GM18861 (cell line): Measurements from ENCODE around the gene TAS1R1.
"Not testable (repeated sequence)": the region's sequence is repeated elsewhere in the genome, so short reads cannot be mapped to it uniquely, and the experiment has no call there.

Source experiments
- ATAC-seq: cut with Tn5 transposase; IDR thresholded peaks from one replicate; pipeline ENCODE4 v1.9.1; 2021; ENCODE audit not compliant: unreplicated experiment

Gene TAS1R1

GRCh38 chr1:6519935-6520671 lies 35.0 kb upstream of the TAS1R1 start:
- ATAC-seq = no peak

DNA sequence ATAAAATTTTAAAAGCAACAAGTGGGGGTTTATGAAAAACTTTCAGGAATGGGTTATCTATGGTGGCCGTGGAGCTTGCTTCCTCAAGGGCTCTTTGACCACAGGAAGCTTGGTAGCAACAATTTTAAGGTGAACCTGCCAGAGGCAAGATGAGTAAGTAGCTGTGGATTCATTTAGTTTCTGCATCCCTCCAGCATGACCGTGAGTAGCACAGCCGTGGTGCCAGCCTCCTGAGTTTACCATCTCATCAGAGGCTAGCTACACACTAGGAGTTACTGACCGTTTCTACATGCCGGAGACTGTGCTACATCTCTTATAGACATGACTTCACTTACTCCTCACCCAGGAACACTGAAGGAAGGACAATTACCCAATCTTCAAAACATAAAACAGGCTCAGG lies 33.6 kb upstream of the TAS1R1 start:
- no peak for ATAC-seq

GRCh38 chr1:6523566-6523965 lies 31.5 kb upstream of the TAS1R1 start:
- no peak for ATAC-seq

DNA sequence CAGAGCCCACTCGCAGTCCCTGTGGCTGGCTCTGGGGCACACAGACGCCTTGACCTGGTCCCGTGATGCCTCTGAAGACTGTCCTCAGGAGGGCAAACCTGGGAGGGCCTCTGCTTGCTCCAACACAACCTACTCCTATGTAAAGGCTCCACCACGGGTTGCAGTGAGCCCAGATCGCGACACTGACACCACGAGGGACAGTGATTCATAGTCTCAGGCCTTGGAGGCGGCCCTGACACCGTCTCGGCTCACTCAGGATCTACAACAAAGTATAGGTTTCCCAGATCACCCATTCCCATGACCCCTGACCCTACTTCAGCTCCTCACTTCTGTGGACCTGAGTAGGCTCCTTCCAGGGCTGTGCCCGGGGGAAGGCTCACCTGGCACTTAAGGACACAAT lies 28.8 kb upstream of the TAS1R1 start:
- no peak for ATAC-seq

DNA sequence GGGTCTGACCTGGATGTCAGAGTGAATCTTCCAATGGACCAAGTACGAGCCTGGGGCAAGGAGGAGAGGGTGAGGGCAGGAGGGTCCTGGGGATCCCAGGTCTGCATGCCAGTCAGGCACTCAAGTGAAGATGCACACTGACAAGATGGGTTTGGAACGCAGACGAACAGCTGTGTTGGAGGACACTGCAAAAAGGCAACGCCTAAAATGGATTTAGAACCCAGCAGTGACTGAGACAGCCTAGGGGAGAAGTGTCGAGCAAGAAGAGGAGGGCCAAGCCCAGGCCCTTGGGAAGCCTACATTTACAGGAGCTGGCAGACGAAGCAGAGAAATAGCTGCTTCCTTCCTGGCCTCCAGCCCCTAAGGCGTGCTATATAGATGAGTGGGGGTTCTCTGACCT lies 26.6 kb upstream of the TAS1R1 start:
- ATAC-seq = no peak

- no peak for ATAC-seq
These were observed 24.5 kb upstream of the TAS1R1 start for GRCh38 chr1:6530504-6531160.

DNA sequence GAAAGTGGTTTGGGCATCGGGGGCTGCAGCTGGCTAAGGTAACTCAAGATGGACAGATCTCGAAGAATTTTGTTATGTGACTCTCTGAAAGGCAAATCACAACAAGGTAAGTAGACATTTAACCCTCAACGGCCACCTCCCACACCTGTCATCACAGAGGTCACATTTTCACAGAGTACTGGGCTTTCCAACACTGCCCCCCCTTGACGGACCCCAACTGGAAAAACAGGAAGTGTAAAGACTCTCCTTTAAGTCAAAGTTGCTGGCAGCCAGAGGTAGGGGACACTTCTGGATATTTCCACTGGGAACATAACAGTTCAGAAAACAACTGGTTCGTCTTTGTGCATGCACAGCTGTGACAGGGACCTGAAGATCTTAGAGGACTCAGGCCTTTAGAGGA lies 23.1 kb upstream of the TAS1R1 start:
- no peak for ATAC-seq

- no peak for ATAC-seq
These were observed 20.8 kb upstream of the TAS1R1 start for GRCh38 chr1:6534248-6534822.

- ATAC-seq = no peak
These were observed 19.9 kb upstream of the TAS1R1 start for GRCh38 chr1:6535214-6535613.

GRCh38 chr1:6536291-6536690 lies 18.8 kb upstream of the TAS1R1 start:
- ATAC-seq = no peak

- no peak for ATAC-seq
These were observed 16.2 kb upstream of the TAS1R1 start for GRCh38 chr1:6538956-6539355.

GRCh38 chr1:6544831-6545230 lies 10.3 kb upstream of the TAS1R1 start:
- no peak for ATAC-seq

DNA sequence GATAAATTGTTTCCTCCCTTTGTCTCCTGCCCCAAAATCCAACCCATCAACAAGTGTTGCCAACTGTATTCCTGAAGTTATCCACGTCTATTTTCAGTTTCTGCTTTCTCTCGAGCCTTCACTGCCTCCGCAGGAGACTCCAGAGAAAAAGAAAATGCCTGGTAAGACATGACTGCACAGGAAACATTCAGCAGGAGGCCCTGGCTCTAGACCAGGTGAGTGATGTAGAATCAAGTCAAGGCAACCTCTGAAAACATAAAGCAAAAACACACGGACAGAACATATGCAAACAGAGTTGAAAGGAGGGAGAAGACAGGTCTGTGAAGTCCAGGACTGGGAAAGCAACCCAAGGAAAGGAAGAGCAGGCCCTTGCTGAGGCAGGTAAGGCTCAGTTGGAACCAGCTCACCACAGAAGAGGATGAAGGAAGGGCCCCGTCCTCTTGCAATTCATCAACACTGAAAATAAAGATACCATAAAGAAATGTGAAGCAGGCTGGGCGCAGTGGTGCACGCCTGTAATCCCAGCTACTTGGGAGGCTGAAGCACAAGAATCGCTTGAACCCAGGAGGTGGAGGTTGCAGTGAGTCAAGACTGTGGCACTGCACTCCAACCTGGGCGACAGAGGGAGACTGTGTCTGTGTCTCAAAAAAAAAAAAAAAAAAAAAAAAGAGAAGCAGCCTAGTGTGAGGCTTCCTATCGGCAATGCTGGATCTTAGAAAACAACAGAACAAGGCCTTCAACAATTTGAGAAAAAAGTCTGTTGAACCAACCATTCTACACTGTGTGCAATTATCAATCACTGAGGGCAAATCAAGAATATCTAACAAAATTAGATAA lies 9.6 kb upstream of the TAS1R1 start:
- ATAC-seq = no peak

DNA sequence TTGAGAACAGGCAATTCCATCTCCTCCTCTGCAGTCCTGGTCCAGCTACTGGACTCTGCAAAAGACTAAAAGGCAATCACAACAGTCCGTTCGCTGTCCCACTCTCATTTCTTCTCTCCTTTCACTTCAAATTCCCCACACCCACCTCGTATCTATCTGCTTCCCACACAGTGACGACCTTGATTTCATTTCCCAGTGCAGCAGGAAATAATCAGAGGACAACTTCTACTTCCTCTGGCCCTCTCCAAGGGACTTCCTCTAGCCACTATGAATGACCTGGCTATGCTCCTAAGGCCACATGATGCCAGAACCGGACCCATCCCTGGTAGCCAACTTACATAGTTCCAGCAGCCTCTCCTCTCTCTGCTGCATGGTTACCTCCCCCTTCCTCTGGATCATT lies 8.8 kb upstream of the TAS1R1 start:
- ATAC-seq = no peak

DNA sequence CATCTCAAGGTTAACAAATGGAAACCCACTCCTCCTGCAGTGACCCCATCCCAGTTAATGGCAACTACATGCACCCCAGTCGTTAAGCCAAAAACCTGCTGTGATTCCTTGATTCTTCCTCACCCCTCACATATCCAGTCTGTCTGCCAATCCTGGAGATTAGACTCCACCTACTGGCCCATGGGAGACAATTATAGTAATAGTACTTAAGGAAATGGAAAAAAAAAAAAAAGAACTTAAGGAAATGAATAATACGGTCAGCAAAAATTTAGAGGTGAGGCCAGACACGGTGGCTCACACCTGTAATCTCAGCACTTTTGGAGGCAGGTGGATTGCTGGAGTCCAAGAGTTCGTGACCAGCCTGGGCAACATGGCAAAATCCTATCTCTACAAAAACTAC lies 7.8 kb upstream of the TAS1R1 start:
- ATAC-seq = no peak

- ATAC-seq = peak; percentile 91
These were observed 838 bp upstream of the TAS1R1 start, which contains the start of gene NOL9 for GRCh38 chr1:6554031-6554906. Gene NOL9, minus strand, starts transcription at chr1:6554513. Its CDS starts 11 bp downstream, at chr1:6554502.

DNA sequence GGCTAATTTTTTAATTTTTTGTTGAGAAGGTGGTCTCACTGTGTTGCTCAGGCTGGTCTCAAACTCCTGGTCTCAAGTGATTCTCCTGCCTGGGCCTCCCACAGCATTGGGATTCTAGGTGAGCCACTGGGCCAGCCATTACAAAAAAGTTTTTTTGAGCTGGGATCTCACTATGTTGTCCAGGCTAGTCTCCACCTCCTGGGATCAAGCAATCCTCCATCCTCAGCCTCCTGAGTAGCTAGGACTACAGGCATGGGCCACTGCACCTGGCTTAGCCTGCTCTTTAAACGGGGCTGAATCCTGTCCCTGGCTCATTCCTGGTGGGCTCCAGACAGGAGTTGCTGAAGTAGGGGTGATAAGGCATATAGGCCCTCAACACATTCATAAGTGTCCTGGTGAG lies 2.5 kb downstream of the TAS1R1 start:
- ATAC-seq = no peak

DNA sequence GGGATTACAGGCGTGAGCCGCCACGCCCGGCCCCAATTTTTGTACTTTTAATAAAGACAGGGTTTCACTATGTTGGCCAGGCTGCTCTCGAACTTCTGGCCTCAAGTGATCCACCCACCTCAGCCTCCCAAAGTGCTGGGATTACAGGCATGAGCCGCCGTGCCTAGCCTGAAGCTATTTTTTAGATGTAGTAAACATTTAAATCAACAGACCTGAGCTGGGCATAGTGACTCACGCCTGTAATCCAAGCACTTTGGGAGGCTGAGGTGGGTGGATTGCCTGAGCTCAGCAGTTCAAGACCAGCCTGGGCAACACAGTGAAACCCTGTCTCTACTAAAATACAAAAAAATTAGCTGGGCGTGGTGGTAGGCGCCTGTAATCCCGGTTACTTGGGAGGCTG lies 4.1 kb downstream of the TAS1R1 start:
- ATAC-seq = not testable (repeated sequence)

DNA sequence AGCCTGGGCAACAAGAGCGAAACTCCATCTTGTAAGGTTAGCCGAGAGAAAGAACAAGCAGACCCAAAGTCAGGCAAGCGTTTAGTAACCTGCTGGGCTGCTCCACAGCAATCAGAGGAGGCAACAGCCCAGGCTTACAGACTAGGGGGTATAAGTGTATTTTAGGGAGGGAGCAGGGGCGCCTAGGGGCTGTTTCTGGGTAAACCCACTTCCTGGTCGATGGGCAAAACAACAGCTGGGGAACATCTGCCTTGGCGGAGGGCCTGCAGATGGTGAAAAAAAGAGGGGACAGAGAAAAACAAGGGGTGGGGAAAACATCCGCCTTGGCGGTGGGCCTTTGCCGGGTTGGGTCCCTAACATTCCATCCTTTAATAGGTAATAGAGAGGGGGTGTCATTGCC lies 5.2 kb downstream of the TAS1R1 start:
- no peak for ATAC-seq

DNA sequence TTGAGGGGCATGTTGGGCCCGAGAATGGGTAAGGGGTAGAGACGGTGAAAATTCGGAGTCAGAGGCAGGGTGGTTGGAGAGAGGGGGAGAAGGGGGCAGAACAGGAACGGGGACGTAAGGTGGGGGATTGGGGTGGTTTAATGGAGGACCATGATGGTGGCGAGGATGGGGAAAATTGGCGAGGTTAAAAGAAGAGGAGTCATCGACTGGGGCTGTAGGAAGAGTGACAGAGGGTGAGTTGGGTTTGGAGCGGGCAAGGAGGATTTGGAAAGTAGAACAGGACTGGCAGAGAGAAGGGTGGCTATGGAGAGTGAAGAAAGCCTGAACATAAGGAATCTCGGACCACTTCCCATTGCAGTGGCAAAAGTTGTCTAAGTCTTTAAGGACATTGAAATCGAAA lies 13.9 kb downstream of the TAS1R1 start:
- no peak for ATAC-seq

DNA sequence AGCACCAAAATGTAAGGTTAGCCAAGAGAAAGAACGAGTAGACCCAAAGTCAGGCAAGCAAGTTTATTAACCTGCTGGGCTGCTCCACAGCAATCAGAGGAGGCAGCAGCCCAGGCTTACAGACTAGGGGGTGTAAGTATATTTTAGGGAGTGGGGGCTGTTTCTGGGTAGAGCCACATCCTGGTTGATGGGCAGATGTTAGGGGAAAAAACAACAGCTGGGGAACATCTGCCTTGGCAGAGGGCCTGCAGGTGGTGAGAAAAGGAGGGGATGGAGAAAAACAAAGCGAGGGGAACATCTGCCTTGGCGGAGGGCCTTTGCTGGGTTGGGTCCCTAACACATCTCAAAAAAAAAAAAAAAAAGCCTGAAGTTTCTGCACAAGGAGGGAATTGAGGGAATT lies 15.0 kb downstream of the TAS1R1 start:
- no peak for ATAC-seq
